Spinal cord (tissue), 10 donors: ENCODE data around the gene FAM168A. TPM values are rescaled to one million over a fixed set of nuclear protein-coding genes. Genes with fewer than 3 reads are reported as not detected.

ENCODE experiments used
- DNase-seq, 6 donors: peaks; one replicate each; pipeline versions ENCODE4 v3.0.0 to v3.0.0-alpha.2; 2013 to 2015; ENCODE audit warnings: low spot score in 6 of 6, low read depth in 4 of 6
- H3K27ac ChIP-seq: one replicate; pipeline ENCODE4 v1.5.1; 2013; ENCODE audit warnings: low read depth, low read length, control low read depth
- H3K27me3 ChIP-seq: one replicate; pipeline ENCODE4 v1.6.1; 2013; ENCODE audit warnings: low read length; ENCODE audit not compliant: control insufficient read depth, insufficient read depth
- H3K36me3 ChIP-seq: one replicate; pipeline ENCODE4 v1.6.1; 2013; ENCODE audit warnings: low read length; ENCODE audit not compliant: control insufficient read depth, insufficient read depth
- H3K4me1 ChIP-seq: one replicate; pipeline ENCODE4 v1.6.1; 2013; ENCODE audit warnings: low read length; ENCODE audit not compliant: control insufficient read depth, insufficient read depth
- H3K4me3 ChIP-seq: one replicate; pipeline ENCODE4 v1.5.1; 2013; ENCODE audit warnings: low read depth, low read length, control low read depth
- H3K9me3 ChIP-seq: one replicate; pipeline ENCODE4 v1.6.1; 2013; ENCODE audit warnings: low read length; ENCODE audit not compliant: control insufficient read depth, insufficient read depth
- WGBS: methylation state at CpG from one replicate; pipeline ENCODE4 v1.1.5; 2013; ENCODE audit warnings: missing lambda C conversion rate; ENCODE audit not compliant: insufficient coverage; 5-methylcytosine and 5-hydroxymethylcytosine counted together
- polyA plus RNA-seq, 2 donors: library from polyadenylated mRNA; unstranded; fragments of 120-200 nt; gene quantifications; one replicate each; pipeline ENCODE4 v1.2.1, GENCODE V29; 2013; ENCODE audit not compliant: insufficient read length in 2 of 2
- total RNA-seq, 2 donors: library from RNA; depleted of rRNA in 1 of 2; stranded (reverse); fragments of 120-200 nt in 1 of 2; fragments of >200 nt in 1 of 2; gene quantifications; one replicate each; pipeline versions ENCODE4 v1.2.3 to v1.2.4, GENCODE V29; 2013 to 2014
- donor health status: healthy.

Gene FAM168A
- total and polyA plus RNA-seq, 4 donors = 57.5 to 154 (median 103) TPM

DNA sequence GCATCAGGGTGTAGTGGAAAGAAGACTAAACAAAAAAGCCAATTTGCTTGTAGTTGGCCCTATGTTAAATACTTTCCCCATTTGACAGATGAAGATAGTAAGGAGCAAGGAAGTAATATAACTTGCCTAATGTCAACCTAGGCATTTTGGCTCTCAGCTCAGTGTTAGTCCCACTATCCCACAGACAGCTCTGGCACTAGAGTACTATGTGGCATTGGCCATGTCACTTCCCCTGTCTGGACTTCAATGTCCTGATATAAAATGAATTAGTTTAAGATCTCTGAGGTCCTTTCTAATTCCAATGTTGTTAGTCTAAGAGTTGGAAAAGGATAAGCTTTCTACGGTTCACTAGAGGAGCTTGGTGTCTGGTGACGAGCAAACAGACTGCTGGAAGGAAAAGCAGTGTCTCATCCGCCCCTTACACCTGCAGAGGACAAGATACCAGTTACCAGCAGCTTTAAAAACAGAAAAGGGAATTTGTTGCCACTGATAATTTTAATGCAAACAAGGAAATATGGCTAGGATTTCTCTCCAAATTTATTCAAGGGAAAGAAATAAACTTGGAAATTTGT, 129.2 kb downstream of the FAM168A start:
- no peaks in the 10 kb centered on the region for H3K27me3 ChIP-seq
- H3K36me3 ChIP-seq = no peaks in the 10 kb centered on the region
- no CpG with 5 or more reads among the region's 3 CpGs for WGBS
- no peaks in the 10 kb centered on the region for H3K9me3 ChIP-seq
- no peaks in the 10 kb centered on the region for H3K4me1 ChIP-seq
- H3K27ac ChIP-seq = no peak overlapping the region
- no peak for DNase-seq
- no peak overlapping the region for H3K4me3 ChIP-seq

DNA sequence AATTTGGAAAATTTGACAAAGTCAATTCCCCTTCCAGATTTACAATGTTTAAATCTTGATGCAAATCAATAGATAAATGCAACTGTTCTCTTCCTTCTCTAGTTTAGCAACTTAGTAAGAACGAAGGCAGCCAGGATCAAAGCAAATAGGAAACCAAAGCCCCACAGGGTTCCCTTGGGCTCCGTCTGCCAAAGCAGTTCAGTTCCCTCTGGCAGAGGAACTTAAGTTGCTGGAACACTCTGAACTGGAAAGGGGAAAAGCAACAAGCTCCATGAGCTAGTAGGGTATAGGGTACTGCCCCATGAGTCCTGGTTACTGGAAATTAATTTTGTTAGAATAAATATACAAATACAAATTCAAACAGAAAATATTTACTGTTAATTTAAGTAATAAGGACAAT, 130.4 kb downstream of the FAM168A start:
- Histone ChIP-seq H3K4me3 (no peak overlapping the region), H3K9me3 (no peaks in the 10 kb centered on the region), H3K27ac (no peak overlapping the region), H3K4me1 (no peaks in the 10 kb centered on the region), H3K27me3 (no peaks in the 10 kb centered on the region), H3K36me3 (no peaks in the 10 kb centered on the region)
- peak in 1 of 6 donors; percentile 19 for DNase-seq
- 42% methylated on average over 2 of the region's 2 CpGs for WGBS

DNA sequence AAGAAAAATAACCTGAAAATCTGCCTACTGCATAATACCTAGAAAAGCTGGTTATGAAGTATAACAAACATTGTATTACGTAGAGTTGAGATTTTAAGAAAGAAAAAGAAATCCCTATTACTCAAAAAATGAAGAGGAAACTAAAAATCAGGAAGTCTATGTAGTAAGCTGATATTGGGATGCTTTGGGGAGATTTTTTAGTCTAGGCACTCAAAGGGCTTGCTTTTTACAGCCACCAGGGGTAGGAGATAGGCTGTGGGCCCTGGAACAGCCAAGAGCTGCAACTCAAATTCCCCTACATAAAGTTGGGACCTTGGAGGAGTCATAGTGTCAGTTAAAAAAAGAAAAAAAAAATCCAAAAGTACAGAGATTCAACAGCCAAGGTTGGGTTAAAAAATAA, 131.3 kb downstream of the FAM168A start:
- WGBS = no CpG with 5 or more reads among the region's 1 CpG

DNA sequence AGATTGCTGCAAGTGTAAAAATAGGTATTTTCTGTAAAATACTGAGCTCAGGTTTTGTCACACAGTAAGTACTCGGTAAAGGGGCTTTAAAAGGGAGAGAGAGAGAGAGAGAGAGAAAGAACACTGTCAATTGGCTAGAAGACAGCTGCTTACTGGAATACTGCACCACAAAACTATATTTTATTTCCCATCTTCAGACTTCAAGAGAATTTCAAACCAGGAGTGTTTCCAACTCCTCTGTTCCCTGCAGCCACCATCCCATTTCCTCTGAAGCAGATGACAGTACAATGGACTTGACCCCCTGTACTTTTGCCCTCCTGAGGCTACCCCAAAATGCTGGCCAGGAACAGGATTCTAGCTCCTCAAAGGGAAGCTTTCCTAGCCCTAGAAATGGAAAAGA, 132.0 kb downstream of the FAM168A start:
- Histone ChIP-seq H3K27ac (no peak overlapping the region), H3K4me3 (no peak overlapping the region), H3K4me1 (no peaks in the 10 kb centered on the region), H3K36me3 (no peaks in the 10 kb centered on the region), H3K9me3 (no peaks in the 10 kb centered on the region), H3K27me3 (no peaks in the 10 kb centered on the region)
- DNase-seq = no peak
- WGBS = no CpG with 5 or more reads among the region's 1 CpG

More for the DNA sequence above, 131.3 kb downstream of the FAM168A start:
- DNase-seq = no peak
- no peak overlapping the region for H3K4me3 ChIP-seq
- no peaks in the 10 kb centered on the region for H3K9me3 ChIP-seq
- no peak overlapping the region for H3K27ac ChIP-seq
- no peaks in the 10 kb centered on the region for H3K4me1 ChIP-seq
- no peaks in the 10 kb centered on the region for H3K36me3 ChIP-seq
- H3K27me3 ChIP-seq = no peaks in the 10 kb centered on the region

- no peak for DNase-seq
- no CpG with 5 or more reads among the region's 3 CpGs for WGBS
- no peaks in the 10 kb centered on the region for H3K36me3 ChIP-seq
- H3K27ac ChIP-seq = no peak overlapping the region
- no peaks in the 10 kb centered on the region for H3K4me1 ChIP-seq
- no peak overlapping the region for H3K4me3 ChIP-seq
- no peaks in the 10 kb centered on the region for H3K27me3 ChIP-seq
- H3K9me3 ChIP-seq = no peaks in the 10 kb centered on the region
Measured at GRCh38 chr11:73465023-73465675, 132.8 kb downstream of the FAM168A start.

- Histone ChIP-seq H3K27me3 (no peaks in the 10 kb centered on the region), H3K36me3 (no peaks in the 10 kb centered on the region), H3K4me1 (no peaks in the 10 kb centered on the region), H3K4me3 (no peak overlapping the region), H3K9me3 (no peaks in the 10 kb centered on the region), H3K27ac (no peak overlapping the region)
- no peak for DNase-seq
- no CpG with 5 or more reads among the region's 2 CpGs for WGBS
Measured at GRCh38 chr11:73464347-73464746, 133.6 kb downstream of the FAM168A start.

DNA sequence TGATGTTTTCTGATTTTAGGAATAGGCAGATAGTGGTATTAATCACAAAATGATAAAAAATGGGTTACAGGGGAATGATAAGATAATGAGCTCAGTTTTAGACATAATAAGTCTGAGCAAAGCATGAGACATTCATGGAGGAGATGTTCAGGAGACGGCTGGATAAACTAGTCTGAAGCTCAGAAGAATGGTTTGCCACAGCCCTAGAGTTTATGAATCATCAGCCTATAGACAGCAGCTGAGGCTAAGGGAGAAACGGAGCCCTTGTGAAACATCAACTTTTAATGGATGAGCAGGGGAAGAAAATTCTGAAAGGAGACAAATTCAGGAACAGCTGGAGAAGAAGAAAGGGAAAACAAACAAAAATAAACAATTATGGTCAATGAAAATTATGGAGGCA, 134.6 kb downstream of the FAM168A start:
- Histone ChIP-seq H3K27me3 (no peaks in the 10 kb centered on the region), H3K27ac (no peak overlapping the region), H3K36me3 (no peaks in the 10 kb centered on the region), H3K4me1 (no peaks in the 10 kb centered on the region), H3K9me3 (no peaks in the 10 kb centered on the region), H3K4me3 (no peak overlapping the region)
- WGBS = no CpG with 5 or more reads among the region's 2 CpGs
- DNase-seq = no peak

DNA sequence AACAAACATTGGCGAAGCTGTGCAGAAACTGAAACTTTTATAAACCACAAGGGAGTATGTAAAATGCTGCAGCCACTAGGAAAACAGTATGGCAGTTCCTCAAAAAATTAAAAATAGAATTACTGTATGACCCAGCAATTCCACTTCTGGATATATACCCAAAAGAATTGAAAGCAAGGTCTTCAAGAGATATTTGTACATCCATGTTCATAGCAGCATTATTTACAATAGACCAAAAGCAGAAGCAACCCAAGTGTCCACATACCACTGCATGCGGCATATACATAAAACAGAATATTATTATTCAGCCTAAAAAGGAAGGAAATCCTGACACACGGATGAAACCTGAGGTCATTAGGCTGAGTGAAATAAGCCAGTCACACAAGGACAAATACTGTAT, 135.9 kb downstream of the FAM168A start:
- no CpG with 5 or more reads among the region's 3 CpGs for WGBS
- no peak for DNase-seq

GRCh38 chr11:73461335-73461840, 136.5 kb downstream of the FAM168A start:
- Histone ChIP-seq H3K27ac (no peak overlapping the region), H3K4me3 (no peak overlapping the region), H3K9me3 (no peaks in the 10 kb centered on the region), H3K27me3 (no peaks in the 10 kb centered on the region), H3K36me3 (no peaks in the 10 kb centered on the region), H3K4me1 (no peaks in the 10 kb centered on the region)
- WGBS = 25% methylated on average over 1 of the region's 2 CpGs
- no peak for DNase-seq

More for the DNA sequence above, 135.9 kb downstream of the FAM168A start:
- Histone ChIP-seq H3K4me1 (no peaks in the 10 kb centered on the region), H3K4me3 (no peak overlapping the region), H3K27me3 (no peaks in the 10 kb centered on the region), H3K27ac (no peak overlapping the region), H3K9me3 (no peaks in the 10 kb centered on the region), H3K36me3 (no peaks in the 10 kb centered on the region)

DNA sequence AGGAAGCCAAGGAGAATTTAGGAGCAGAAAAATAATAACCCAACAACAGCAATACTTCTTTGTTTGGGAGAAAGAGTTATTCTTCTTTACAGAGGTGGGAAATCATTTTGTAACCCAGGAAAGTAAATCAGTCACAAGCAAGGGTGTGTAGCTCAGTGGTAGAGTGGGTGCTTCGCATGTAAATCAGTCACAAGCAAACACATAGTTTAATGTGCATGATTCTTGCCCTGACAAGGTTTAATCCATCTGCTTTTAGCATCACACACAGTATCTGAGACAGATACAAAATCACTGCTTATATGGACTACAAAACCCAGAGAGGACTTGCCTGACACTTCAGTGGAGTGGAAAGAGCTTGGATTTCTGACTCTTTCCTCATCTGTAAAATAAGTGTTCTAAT, 139.7 kb downstream of the FAM168A start:
- Histone ChIP-seq H3K27ac (no peak overlapping the region), H3K4me1 (peaks cover 5% of the 10 kb centered on the region), H3K9me3 (no peaks in the 10 kb centered on the region), H3K36me3 (peaks cover 4% of the 10 kb centered on the region), H3K27me3 (no peaks in the 10 kb centered on the region), H3K4me3 (no peak overlapping the region)
- WGBS = no CpG with 5 or more reads among the region's 1 CpG
- no peak for DNase-seq
